ENCODE measurements around the gene SETDB2. TPM values are rescaled to one million over a fixed set of nuclear protein-coding genes. Genes with fewer than 3 reads are reported as not detected.
"Not testable (repeated sequence)": the region's sequence is repeated elsewhere in the genome, so short reads cannot be mapped to it uniquely, and the experiment has no call there.

SETDB2 gene
- total RNA-seq, 1 donor: 13.8 TPM

DNA sequence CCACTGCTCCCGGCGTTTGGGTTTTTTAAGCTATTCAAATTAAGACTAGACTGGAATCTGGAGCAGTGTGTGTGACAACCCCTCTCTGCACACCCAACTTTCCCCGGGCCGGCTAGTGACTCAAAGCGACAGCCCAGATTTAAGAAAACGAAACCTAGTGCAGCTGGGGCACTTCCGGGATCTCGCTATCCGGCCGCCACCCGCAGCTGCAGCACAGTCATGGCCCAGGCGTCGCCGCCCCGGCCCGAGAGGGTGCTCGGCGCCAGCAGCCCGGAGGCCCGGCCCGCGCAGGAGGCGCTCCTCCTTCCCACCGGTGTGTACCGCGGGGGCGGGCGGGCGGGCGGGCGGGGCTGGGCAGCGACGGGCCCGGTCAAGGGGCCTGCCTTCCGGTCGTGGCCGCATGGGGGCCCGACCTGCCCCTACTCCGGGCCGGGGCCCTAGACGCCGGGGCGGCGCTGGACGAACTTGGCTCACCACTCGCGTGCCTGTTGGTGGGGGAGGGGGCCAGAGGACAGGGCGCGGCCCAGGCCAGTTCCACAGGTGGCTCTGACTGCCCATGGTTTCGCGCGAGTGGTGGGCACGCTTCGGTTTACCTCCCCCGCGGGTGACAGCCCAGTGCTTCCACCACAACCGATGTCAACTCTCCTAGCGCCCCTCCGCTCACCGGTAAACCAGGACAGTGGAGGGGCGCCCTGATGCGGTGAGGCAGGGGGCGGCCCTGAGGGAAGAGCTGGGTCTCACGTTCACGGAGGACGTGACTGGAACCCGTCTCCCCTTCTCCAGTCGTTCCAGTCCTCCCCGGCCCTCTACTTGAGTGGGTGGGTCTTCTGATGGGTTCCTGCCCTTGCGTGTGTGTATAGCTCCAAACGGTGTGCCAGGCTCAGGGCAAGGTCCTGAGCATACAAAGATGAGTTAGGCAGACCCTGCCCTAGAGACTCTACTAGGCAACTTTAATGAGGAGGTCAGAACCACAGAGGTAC, 52.0 kb downstream of the SETDB2 start, which contains the start of gene PHF11:
PHF11 (plus strand) TSS at position 171 of the 980 bp plus-strand sequence; CDS start at position 220, 49 bp downstream.
- no peaks in the 10 kb centered on the region for H3K9me3 ChIP-seq (ENCODE audit: low read depth, low read length)
- peak; percentile 95 for DNase-seq (ENCODE audit: insufficient read length, low spot score, missing footprints)
- H3K4me1 ChIP-seq (ENCODE audit: insufficient read depth, low read length): peaks cover 27% of the 10 kb centered on the region
- H3K4me2 ChIP-seq (ENCODE audit: insufficient read depth, low read length): peak within 1 kb of the TSS; percentile 87
- TF ChIP-seq, protein P1, sequence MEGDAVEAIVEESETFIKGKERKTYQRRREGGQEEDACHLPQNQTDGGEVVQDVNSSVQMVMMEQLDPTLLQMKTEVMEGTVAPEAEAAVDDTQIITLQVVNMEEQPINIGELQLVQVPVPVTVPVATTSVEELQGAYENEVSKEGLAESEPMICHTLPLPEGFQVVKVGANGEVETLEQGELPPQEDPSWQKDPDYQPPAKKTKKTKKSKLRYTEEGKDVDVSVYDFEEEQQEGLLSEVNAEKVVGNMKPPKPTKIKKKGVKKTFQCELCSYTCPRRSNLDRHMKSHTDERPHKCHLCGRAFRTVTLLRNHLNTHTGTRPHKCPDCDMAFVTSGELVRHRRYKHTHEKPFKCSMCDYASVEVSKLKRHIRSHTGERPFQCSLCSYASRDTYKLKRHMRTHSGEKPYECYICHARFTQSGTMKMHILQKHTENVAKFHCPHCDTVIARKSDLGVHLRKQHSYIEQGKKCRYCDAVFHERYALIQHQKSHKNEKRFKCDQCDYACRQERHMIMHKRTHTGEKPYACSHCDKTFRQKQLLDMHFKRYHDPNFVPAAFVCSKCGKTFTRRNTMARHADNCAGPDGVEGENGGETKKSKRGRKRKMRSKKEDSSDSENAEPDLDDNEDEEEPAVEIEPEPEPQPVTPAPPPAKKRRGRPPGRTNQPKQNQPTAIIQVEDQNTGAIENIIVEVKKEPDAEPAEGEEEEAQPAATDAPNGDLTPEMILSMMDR (IDR thresholded peaks at IDR 0.05; ENCODE audit: extremely low read depth, low read depth, low read length): no peak
- H4K20me1 ChIP-seq (ENCODE audit: insufficient read depth, low read length): no peaks in the 10 kb centered on the region
- peak within 1 kb of the TSS; percentile 70 for H3K4me3 ChIP-seq (ENCODE audit: insufficient read depth, low read length)
- peaks cover 2% of the 10 kb centered on the region for H3K79me2 ChIP-seq (ENCODE audit: insufficient read depth, low read length)
- peak within 1 kb of the TSS; percentile 89 for H2AFZ ChIP-seq (ENCODE audit: low read length)
- H3K27ac ChIP-seq (ENCODE audit: low read depth, low read length): peak within 1 kb of the TSS; percentile 70
- no peaks in the 10 kb centered on the region for H3K36me3 ChIP-seq (ENCODE audit: insufficient read depth, low read length)
- H3K27me3 ChIP-seq (ENCODE audit: insufficient read depth, low read length): no peaks in the 10 kb centered on the region

DNA sequence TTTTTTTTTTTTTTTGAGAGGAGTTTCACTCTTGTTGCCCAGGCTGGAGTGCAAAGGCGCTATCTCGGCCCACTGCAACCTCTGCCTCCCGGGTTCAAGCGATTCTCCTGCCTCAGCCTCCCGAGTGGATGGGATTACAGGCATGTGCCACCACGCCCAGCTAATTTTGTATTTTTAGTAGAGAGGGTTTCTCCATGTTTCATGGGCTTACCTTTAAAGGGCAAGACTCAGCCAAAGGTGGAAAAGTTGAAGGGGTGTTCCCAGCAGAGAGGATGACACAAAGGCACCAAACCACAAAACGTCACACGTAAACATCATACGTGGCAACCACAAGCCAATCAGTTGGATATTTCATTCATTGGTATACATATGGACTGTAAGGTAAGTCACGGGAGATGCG, 52.8 kb downstream of the SETDB2 start:
- not testable (repeated sequence) for H3K9me3 ChIP-seq (ENCODE audit: low read depth, low read length); H2AFZ ChIP-seq (ENCODE audit: low read length); DNase-seq (ENCODE audit: insufficient read length, low spot score, missing footprints); H3K27me3 ChIP-seq (ENCODE audit: insufficient read depth, low read length); H3K79me2 ChIP-seq (ENCODE audit: insufficient read depth, low read length); H3K4me2 ChIP-seq (ENCODE audit: insufficient read depth, low read length); H4K20me1 ChIP-seq (ENCODE audit: insufficient read depth, low read length); H3K4me3 ChIP-seq (ENCODE audit: insufficient read depth, low read length); H3K36me3 ChIP-seq (ENCODE audit: insufficient read depth, low read length); H3K27ac ChIP-seq (ENCODE audit: low read depth, low read length)
- H3K4me1 ChIP-seq (ENCODE audit: insufficient read depth, low read length): peaks cover 27% of the 10 kb centered on the region

DNA sequence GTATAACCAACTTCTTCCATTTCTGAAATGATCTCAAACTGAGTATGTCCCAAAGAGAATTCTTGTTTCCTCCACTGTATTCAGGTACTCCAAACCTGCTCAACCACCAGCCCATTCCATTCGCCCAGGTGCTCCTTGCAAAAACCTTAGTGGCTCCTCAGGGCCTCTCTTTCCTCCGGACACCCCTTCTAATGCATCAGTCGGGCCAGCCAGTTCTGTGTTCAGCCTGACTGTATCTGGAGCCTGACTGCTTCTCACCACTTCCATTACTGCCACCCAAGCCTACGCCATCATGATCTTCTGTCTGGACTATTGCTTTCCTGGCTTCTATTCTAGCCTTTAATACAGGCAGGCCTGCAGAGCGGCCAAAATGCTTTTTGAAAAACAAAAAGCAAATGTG, 53.2 kb downstream of the SETDB2 start:
- Histone ChIP-seq H3K27me3 (ENCODE audit: insufficient read depth, low read length) (no peaks in the 10 kb centered on the region), H2AFZ (ENCODE audit: low read length) (no peak overlapping the region), H3K36me3 (ENCODE audit: insufficient read depth, low read length) (no peaks in the 10 kb centered on the region), H3K27ac (ENCODE audit: low read depth, low read length) (no peak overlapping the region), H4K20me1 (ENCODE audit: insufficient read depth, low read length) (no peaks in the 10 kb centered on the region), H3K4me3 (ENCODE audit: insufficient read depth, low read length) (no peak overlapping the region), H3K4me1 (ENCODE audit: insufficient read depth, low read length) (peaks cover 27% of the 10 kb centered on the region), H3K4me2 (ENCODE audit: insufficient read depth, low read length) (no peak overlapping the region), H3K79me2 (ENCODE audit: insufficient read depth, low read length) (peaks cover 4% of the 10 kb centered on the region), H3K9me3 (ENCODE audit: low read depth, low read length) (no peaks in the 10 kb centered on the region)
- DNase-seq (ENCODE audit: insufficient read length, low spot score, missing footprints): peak; percentile 61
- TF ChIP-seq, protein P1 (IDR thresholded peaks at IDR 0.05; ENCODE audit: extremely low read depth, low read depth, low read length): no peak

DNA sequence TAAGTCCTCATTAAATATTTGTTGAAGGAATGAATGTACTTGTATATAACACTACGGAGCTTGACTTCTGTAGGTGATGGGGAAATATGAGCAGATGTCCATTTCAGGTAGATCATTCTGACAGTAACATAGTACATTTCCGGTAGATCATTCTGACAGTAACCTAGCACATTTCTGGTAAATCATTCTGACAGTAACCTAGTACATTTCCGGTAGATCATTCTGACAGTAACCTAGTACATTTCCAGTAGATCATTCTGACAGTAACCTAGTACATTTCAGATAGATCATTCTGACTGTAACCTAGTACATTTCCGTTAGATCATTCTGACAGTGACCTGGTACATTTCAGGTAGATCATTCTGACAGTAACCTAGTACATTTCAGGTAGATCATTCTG, 54.1 kb downstream of the SETDB2 start:
- peaks cover 8% of the 10 kb centered on the region for H3K79me2 ChIP-seq (ENCODE audit: insufficient read depth, low read length)
- H3K4me3 ChIP-seq (ENCODE audit: insufficient read depth, low read length): no peak overlapping the region
- no peak overlapping the region for H3K4me2 ChIP-seq (ENCODE audit: insufficient read depth, low read length)
- no peaks in the 10 kb centered on the region for H3K36me3 ChIP-seq (ENCODE audit: insufficient read depth, low read length)
- H3K4me1 ChIP-seq (ENCODE audit: insufficient read depth, low read length): peaks cover 29% of the 10 kb centered on the region
- TF ChIP-seq, protein P1 (IDR thresholded peaks at IDR 0.05; ENCODE audit: extremely low read depth, low read depth, low read length): no peak
- H3K9me3 ChIP-seq (ENCODE audit: low read depth, low read length): no peaks in the 10 kb centered on the region
- H2AFZ ChIP-seq (ENCODE audit: low read length): no peak overlapping the region
- no peak overlapping the region for H3K27ac ChIP-seq (ENCODE audit: low read depth, low read length)
- H4K20me1 ChIP-seq (ENCODE audit: insufficient read depth, low read length): no peaks in the 10 kb centered on the region
- DNase-seq (ENCODE audit: insufficient read length, low spot score, missing footprints): no peak
- H3K27me3 ChIP-seq (ENCODE audit: insufficient read depth, low read length): no peaks in the 10 kb centered on the region
